ENCODE data around the gene CBFA2T3. TPM values are rescaled to one million over a fixed set of nuclear protein-coding genes. Genes with fewer than 3 reads are reported as not detected.

The CBFA2T3 gene
- total RNA-seq, 4 donors from 2014 or later = 4.0 to 18.5 (median 5.5) TPM

DNA sequence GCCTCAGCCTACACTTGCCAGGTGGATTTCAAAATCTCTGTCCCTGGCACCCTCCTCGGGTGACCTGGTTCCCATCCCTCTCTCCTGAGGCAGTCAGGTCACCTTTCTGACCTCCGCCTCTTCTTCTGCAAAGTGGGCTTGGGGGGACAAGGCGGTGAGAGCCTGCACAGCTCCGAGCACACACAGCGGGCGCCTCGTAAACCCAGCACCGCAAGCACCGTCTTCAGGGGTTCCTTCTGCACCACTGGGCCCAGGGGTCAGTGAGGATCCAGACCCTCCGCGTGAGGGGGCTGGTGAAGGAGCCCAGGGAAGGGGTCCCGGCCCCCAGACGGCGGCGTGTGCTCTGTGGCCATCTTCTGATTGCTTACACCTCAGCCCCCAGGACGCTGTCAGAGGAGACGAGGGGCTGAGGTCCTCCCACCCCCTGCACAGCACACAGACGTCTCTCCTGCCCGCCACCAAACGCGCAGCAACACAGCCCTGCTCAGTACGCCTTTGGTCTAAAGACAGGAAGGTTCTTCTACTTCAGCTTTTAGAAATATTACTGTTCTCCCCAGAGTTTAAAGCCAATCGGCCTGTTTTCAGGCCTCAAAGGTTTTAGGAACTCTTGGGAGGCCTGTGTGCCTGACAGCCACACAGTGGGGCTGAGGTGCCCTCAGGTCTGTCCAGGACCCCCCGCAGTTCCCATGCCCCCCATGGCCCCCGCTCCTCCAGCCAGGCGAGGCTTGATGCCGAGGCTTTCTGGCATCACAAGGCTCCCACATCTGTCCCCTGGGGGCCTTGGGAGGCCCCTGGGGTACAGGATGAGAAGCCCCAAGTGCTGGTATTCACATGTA lies 2.7 kb downstream of the CBFA2T3 start:
- in situ Hi-C loops (cut with MboI; ENCODE audit: low pct_ligation_motif_present in 1 of 4, low pct_unique_long_range_greater_than_20kb in 1 of 4, low sequenced_read_pairs in 3 of 4) (no loop called here), intact Hi-C loops (cut with DNase I; ENCODE audit: low total_unique reads) (no loop called here)
- 74 to 80% methylated on average over 5 to 26 of the region's 27 CpGs for WGBS, 2 donors (ENCODE audit: low coverage in 1 of 2)
- Histone ChIP-seq H3K9me3 (no peaks in the 10 kb centered on the region), H3K27ac (no peak overlapping the region), H3K4me1 (peaks cover 0 to 21% (median 6%) of the 10 kb centered on the region in 4 donors), H3K4me3 (no peak overlapping the region), H3K27me3 (peaks cover 56% of the 10 kb centered on the region), H3K36me3 (no peaks in the 10 kb centered on the region)
- no peak for TF ChIP-seq POLR2A (IDR thresholded peaks at IDR 0.05)
- TF ChIP-seq POLR2AphosphoS5 (IDR thresholded peaks at IDR 0.05) = no peak
- TF ChIP-seq EP300 (IDR thresholded peaks at IDR 0.05; ENCODE audit: low read depth) = no peak
- TF ChIP-seq, protein P1, sequence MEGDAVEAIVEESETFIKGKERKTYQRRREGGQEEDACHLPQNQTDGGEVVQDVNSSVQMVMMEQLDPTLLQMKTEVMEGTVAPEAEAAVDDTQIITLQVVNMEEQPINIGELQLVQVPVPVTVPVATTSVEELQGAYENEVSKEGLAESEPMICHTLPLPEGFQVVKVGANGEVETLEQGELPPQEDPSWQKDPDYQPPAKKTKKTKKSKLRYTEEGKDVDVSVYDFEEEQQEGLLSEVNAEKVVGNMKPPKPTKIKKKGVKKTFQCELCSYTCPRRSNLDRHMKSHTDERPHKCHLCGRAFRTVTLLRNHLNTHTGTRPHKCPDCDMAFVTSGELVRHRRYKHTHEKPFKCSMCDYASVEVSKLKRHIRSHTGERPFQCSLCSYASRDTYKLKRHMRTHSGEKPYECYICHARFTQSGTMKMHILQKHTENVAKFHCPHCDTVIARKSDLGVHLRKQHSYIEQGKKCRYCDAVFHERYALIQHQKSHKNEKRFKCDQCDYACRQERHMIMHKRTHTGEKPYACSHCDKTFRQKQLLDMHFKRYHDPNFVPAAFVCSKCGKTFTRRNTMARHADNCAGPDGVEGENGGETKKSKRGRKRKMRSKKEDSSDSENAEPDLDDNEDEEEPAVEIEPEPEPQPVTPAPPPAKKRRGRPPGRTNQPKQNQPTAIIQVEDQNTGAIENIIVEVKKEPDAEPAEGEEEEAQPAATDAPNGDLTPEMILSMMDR (IDR thresholded peaks at IDR 0.05) = no peak
- no peak for DNase-seq

DNA sequence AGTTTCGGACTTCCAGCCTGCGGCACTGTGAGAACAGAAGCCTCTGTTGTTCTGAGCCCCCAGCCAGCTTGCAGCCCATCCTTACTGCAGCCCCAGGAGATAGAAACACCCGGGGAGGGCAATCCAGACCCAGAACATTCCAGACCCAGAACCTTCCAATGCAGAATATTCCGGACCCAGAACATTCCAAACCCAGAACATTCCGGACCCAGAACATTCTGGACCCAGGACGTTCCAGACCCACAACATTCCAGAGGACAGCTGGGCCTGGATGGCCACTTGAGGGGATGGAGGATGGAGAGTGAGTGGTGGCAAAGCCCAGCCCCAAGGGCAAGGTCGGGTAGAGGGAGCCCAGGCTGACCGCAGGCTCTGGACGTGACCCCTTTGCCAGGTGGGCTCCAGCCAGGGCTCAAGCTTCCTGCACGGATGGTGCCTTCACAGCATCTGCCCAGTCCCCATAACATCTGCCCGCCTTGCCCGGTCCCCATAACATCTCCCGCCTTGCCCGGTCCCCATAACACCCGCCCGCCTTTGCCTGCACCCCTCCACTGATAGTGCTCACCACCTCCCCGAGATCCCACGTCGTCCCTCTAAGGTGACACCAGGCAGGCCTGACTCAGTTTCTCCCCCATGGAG lies 3.5 kb downstream of the CBFA2T3 start:
- no peak for DNase-seq
- no peaks in the 10 kb centered on the region for H3K36me3 ChIP-seq
- no peak for TF ChIP-seq EP300 (IDR thresholded peaks at IDR 0.05; ENCODE audit: low read depth)
- TF ChIP-seq POLR2AphosphoS5 (IDR thresholded peaks at IDR 0.05) = no peak
- TF ChIP-seq POLR2A (IDR thresholded peaks at IDR 0.05) = no peak
- TF ChIP-seq, protein P1 (IDR thresholded peaks at IDR 0.05) = no peak
- in situ Hi-C loops (cut with MboI; ENCODE audit: low pct_ligation_motif_present in 1 of 4, low pct_unique_long_range_greater_than_20kb in 1 of 4, low sequenced_read_pairs in 3 of 4) = no loop called here
- H3K4me3 ChIP-seq = no peak overlapping the region
- intact Hi-C loops (cut with DNase I; ENCODE audit: low total_unique reads) = no loop called here
- no peaks in the 10 kb centered on the region for H3K9me3 ChIP-seq
- no peak overlapping the region for H3K27ac ChIP-seq
- H3K27me3 ChIP-seq = peaks cover 64% of the 10 kb centered on the region
- H3K4me1 ChIP-seq = peaks cover 0 to 21% (median 6%) of the 10 kb centered on the region in 4 donors
- WGBS, 2 donors (ENCODE audit: low coverage in 1 of 2) = 75% methylated on average over 19 of the region's 19 CpGs; no CpG with 5 or more reads in 1 of the 2 donors

DNA sequence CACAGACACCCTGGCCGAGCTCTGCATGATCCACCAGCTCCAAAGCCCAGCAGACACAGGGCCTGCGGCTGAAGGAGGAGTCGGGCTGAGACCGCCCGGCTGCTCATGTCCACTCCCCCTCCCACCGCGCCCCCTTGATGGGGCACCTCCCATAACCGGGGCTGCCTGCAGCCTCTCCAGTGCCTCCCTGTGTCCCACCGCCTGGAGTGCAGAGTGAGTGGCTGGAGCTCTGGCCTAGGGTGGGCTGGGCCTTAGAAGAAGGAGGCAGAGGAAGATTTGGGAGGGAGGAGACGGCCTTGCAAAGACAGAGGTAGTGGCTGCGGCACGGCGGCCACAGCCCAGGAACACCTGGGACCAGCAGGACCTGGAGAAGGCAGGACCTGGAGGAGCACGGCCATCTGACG lies 4.0 kb downstream of the CBFA2T3 start:
- TF ChIP-seq POLR2A (IDR thresholded peaks at IDR 0.05) = no peak
- no peak for TF ChIP-seq EP300 (IDR thresholded peaks at IDR 0.05; ENCODE audit: low read depth)
- TF ChIP-seq POLR2AphosphoS5 (IDR thresholded peaks at IDR 0.05) = no peak
- TF ChIP-seq, protein P1 (IDR thresholded peaks at IDR 0.05) = no peak
- no peaks in the 10 kb centered on the region for H3K9me3 ChIP-seq
- in situ Hi-C loops (cut with MboI; ENCODE audit: low pct_ligation_motif_present in 1 of 4, low pct_unique_long_range_greater_than_20kb in 1 of 4, low sequenced_read_pairs in 3 of 4) (no loop called here), intact Hi-C loops (cut with DNase I; ENCODE audit: low total_unique reads) (no loop called here)
- DNase-seq = no peak
- H3K27me3 ChIP-seq = peaks cover 69% of the 10 kb centered on the region
- H3K36me3 ChIP-seq = no peaks in the 10 kb centered on the region
- H3K4me1 ChIP-seq = peaks cover 0 to 18% (median 8%) of the 10 kb centered on the region in 4 donors
- WGBS, 2 donors (ENCODE audit: low coverage in 1 of 2) = 56% methylated on average over 12 of the region's 15 CpGs; no CpG with 5 or more reads in 1 of the 2 donors
- H3K27ac ChIP-seq = no peak overlapping the region
- H3K4me3 ChIP-seq = no peak overlapping the region

DNA sequence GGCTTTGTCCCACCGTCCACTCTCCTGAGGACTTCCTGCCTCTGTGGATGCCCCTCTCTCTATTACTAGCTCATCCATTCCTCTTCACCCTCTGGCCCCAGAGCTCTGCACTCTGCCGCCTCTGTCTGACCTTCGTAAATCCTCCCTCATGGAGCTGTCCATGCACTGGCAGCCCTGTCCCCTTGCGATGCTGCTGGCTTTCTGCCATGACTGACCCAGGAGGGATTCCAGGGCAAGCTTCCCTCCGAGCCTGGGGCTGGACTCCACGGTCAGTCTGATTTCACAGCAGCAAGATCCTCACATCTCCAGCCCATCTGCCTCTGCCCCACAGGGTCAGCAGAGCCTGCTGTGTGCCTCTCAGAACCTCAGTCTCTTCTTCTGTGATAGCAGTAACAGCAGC lies 4.7 kb downstream of the CBFA2T3 start:
- 43% methylated on average over 6 of the region's 6 CpGs; no CpG with 5 or more reads in 1 of the 2 donors for WGBS, 2 donors (ENCODE audit: low coverage in 1 of 2)
- no peak overlapping the region for H3K27ac ChIP-seq

More for the DNA sequence above, 4.7 kb downstream of the CBFA2T3 start:
- TF ChIP-seq POLR2A (IDR thresholded peaks at IDR 0.05) (no peak), EP300 (IDR thresholded peaks at IDR 0.05; ENCODE audit: low read depth) (no peak), POLR2AphosphoS5 (IDR thresholded peaks at IDR 0.05) (no peak)
- TF ChIP-seq, protein P1 (IDR thresholded peaks at IDR 0.05) = no peak
- in situ Hi-C loops (cut with MboI; ENCODE audit: low pct_ligation_motif_present in 1 of 4, low pct_unique_long_range_greater_than_20kb in 1 of 4, low sequenced_read_pairs in 3 of 4) (no loop called here), intact Hi-C loops (cut with DNase I; ENCODE audit: low total_unique reads) (no loop called here)
- no peaks in the 10 kb centered on the region for H3K9me3 ChIP-seq
- H3K4me1 ChIP-seq = peaks cover 0 to 13% (median 7%) of the 10 kb centered on the region in 4 donors
- H3K36me3 ChIP-seq = no peaks in the 10 kb centered on the region
- no peak overlapping the region for H3K4me3 ChIP-seq
- no peak for DNase-seq
- peaks cover 69% of the 10 kb centered on the region for H3K27me3 ChIP-seq
